ENCODE measurements around the gene JMJD8.
A peak's percentile ranks its signal among the peaks of the same experiment; 100 is the strongest.

JMJD8 gene

GRCh38 chr16:705431-706188 lies 21.5 kb upstream of the JMJD8 start, which contains the start of gene FBXL16:
Gene FBXL16, minus strand, starts transcription at chr16:705801. Its CDS starts 8,396 bp downstream, at chr16:697405.
- no peak for TF ChIP-seq FOXP2 (optimal IDR thresholded peaks at IDR 0.05; ENCODE audit: borderline replicate concordance, extremely low read depth, extremely low read length, insufficient read depth)
- no peak for TF ChIP-seq SIN3A (IDR thresholded peaks at IDR 0.05; ENCODE audit: borderline replicate concordance, insufficient read depth, low read length)
- TF ChIP-seq TAF1 (IDR thresholded peaks at IDR 0.05; ENCODE audit: borderline replicate concordance, insufficient read depth, low read length): no peak
- TF ChIP-seq POLR2AphosphoS5 (IDR thresholded peaks at IDR 0.05; ENCODE audit: low read depth, low read length): no peak
- TF ChIP-seq REST (IDR thresholded peaks at IDR 0.05; ENCODE audit: insufficient read depth in 1 of 2, low read depth in 2 of 2, low read length in 2 of 2): no peak

GRCh38 chr16:704552-705380 lies 20.6 kb upstream of the JMJD8 start:
- TF ChIP-seq REST (IDR thresholded peaks at IDR 0.05; ENCODE audit: insufficient read depth in 1 of 2, low read depth in 2 of 2, low read length in 2 of 2) (peak; percentile 72 to 89), SIN3A (IDR thresholded peaks at IDR 0.05; ENCODE audit: borderline replicate concordance, insufficient read depth, low read length) (no peak), TAF1 (IDR thresholded peaks at IDR 0.05; ENCODE audit: borderline replicate concordance, insufficient read depth, low read length) (no peak)

GRCh38 chr16:704047-704446 lies 19.9 kb upstream of the JMJD8 start:
- no peak for TF ChIP-seq POLR2AphosphoS5 (IDR thresholded peaks at IDR 0.05; ENCODE audit: low read depth, low read length)
- TF ChIP-seq REST (IDR thresholded peaks at IDR 0.05; ENCODE audit: insufficient read depth in 1 of 2, low read depth in 2 of 2, low read length in 2 of 2): no peak
- TF ChIP-seq SIN3A (IDR thresholded peaks at IDR 0.05; ENCODE audit: borderline replicate concordance, insufficient read depth, low read length): no peak
- TF ChIP-seq TAF1 (IDR thresholded peaks at IDR 0.05; ENCODE audit: borderline replicate concordance, insufficient read depth, low read length): no peak

- TF ChIP-seq FOXP2 (optimal IDR thresholded peaks at IDR 0.05; ENCODE audit: borderline replicate concordance, extremely low read depth, extremely low read length, insufficient read depth) (no peak), REST (IDR thresholded peaks at IDR 0.05; ENCODE audit: insufficient read depth in 1 of 2, low read depth in 2 of 2, low read length in 2 of 2) (no peak), SIN3A (IDR thresholded peaks at IDR 0.05; ENCODE audit: borderline replicate concordance, insufficient read depth, low read length) (no peak), TAF1 (IDR thresholded peaks at IDR 0.05; ENCODE audit: borderline replicate concordance, insufficient read depth, low read length) (no peak), POLR2AphosphoS5 (IDR thresholded peaks at IDR 0.05; ENCODE audit: low read depth, low read length) (no peak)
Observed at GRCh38 chr16:703406-703805, 19.3 kb upstream of the JMJD8 start.

Data from PFSK-1 (cell line).